Stimulated activated memory B cell treated with anti-CD40 and anti-IgM and Interleukin-4, amounts not matched to agents 10 μg/mL and 1 μg/mL and 100 μg/mL, for 72 hours (primary cell): Measurements from ENCODE around the gene ARID1B.

Experiments used
- ATAC-seq: fragments of 150-1000 bp; cut with Tn5 transposase; 2 replicates; pipeline ENCODE4 v1.10.0; 2021
- H3K27ac Mint-ChIP-seq: one replicate; pipeline ENCODE4 v1.8.0; 2022; ENCODE audit warnings: mild to moderate bottlenecking, mixed read lengths
- H3K27me3 Mint-ChIP-seq: one replicate; pipeline ENCODE4 v1.8.0; 2022; ENCODE audit warnings: mixed read lengths
- H3K36me3 Mint-ChIP-seq: one replicate; pipeline ENCODE4 v1.8.0; 2022; ENCODE audit warnings: mixed read lengths
- H3K4me1 Mint-ChIP-seq: one replicate; pipeline ENCODE4 v1.8.0; 2022; ENCODE audit warnings: mixed read lengths
- H3K4me3 Mint-ChIP-seq: one replicate; pipeline ENCODE4 v1.8.0; 2022; ENCODE audit warnings: mild to moderate bottlenecking, moderate library complexity, mixed read lengths
- H3K9me3 Mint-ChIP-seq: one replicate; pipeline ENCODE4 v1.8.0; 2022; ENCODE audit warnings: mixed read lengths

The ARID1B gene

DNA sequence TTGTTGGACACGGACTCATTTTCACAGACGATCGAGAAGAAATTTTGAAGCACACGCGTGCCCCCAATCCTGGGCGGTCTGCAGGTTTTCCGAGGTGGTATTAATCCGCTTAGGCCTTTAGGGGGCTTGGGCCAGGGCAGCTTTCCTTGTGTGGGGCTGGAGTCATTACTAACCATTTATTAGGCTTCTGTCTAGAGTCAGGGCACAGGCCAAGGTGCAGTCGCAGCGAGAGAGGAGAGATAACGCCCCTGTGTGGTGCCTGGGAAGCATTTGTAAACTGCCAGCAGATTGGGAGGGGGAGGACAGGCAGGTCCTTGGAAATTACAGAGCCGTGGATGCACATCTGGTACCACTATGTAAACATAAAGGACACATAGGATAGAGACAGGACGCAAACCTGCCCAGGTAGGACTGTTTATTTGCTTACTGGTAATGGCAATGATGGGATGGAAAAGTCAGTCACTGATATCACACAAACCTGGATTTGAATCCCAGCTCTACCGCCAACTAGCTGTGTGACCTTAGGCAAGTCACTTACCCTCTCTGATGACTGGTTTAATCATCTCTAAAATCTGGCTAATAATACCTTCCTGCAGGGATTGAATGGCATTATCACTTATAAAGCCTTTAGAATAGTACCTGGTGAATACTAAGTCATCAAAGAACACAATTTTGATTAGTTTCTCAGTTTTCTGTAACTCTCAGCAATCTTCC is 469.8 kb downstream of the ARID1B start:
- H3K9me3 Mint-ChIP-seq, result peaks cover 14% of the 10 kb centered on the region
- H3K4me3 Mint-ChIP-seq, result no peak overlapping the region
- H3K27ac Mint-ChIP-seq, result no peak overlapping the region
- H3K4me1 Mint-ChIP-seq, result no peaks in the 10 kb centered on the region
- H3K36me3 Mint-ChIP-seq, result peaks cover 6% of the 10 kb centered on the region
- peaks cover 35% of the 10 kb centered on the region for H3K27me3 Mint-ChIP-seq
- ATAC-seq, result no peak

DNA sequence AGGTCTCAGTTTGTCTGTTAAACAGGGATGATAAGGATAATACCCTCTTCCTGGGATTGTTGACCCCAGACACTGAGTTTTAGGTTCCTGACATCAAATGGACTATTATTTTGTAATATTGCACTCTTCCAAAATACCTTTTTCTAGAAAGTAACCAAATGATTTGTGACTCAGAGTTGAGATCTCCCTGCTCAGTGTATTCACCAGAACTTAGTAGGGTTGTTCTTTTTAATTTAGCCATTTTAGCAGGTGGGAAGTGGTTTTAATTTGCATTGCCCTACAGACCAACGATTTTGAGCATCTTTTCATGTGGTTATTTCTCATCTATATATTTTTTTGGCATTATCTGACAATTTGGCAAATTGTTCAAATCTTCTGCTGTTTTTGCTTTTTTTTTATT is 471.1 kb downstream of the ARID1B start:
- Mint-ChIP-seq H3K27me3 (peaks cover 34% of the 10 kb centered on the region), H3K4me3 (no peak overlapping the region), H3K27ac (no peak overlapping the region), H3K9me3 (peaks cover 12% of the 10 kb centered on the region), H3K36me3 (peaks cover 6% of the 10 kb centered on the region), H3K4me1 (no peaks in the 10 kb centered on the region)
- ATAC-seq, result no peak

DNA sequence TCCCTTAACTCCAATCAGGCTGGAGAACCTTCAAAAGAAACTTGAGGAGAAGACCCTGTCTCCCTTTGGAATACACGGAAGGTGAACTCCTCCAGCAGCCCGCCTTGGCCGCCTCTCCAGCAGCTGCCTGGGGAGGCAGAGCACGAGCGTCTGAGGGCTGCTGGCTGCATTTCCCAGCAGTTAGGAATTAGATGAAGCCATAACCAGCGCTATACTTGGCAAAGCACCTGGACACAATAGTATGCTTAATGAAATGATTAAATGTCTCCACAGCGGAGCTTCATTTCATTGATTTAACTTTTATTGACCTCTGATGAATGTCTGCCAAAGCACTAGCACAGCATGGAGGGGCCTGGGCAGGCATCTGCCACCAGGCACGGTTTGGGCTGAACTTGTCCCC is 472.6 kb downstream of the ARID1B start:
- Mint-ChIP-seq H3K9me3 (peaks cover 5% of the 10 kb centered on the region), H3K27me3 (peaks cover 43% of the 10 kb centered on the region), H3K4me1 (no peaks in the 10 kb centered on the region), H3K36me3 (peaks cover 6% of the 10 kb centered on the region), H3K27ac (no peak overlapping the region), H3K4me3 (no peak overlapping the region)
- ATAC-seq, result no peak

DNA sequence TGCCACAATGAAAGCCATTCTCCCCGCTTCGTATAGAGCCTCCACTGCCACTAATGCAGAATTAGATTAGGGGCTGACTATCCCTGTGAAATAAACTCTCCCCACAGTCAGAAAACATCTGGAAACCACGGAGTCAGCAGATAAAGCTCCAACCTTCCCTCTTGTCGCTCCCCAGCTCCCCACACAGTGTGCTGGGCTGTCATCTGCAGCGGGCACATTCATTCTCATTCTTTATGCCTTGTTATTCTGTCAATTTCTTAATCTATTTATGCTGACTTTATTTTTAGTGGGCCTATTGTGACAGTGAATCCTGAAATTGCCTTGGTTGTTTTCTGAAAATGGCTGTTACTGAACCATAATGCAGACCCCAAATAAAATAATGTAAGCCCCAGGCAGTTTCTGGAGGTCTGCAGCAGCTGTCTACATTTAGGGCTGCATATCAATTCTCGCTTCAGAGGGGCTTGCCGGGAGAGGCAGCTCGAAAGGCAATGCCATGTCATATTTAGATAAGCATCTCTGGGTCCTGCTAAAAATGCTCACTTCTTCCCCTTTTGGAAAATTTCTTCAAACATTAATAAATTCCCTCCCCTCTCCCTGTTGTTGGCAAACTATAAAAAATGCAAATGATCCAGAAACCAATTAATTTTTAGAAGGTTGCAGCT is 474.5 kb downstream of the ARID1B start:
- Mint-ChIP-seq H3K27ac (no peak overlapping the region), H3K36me3 (peaks cover 6% of the 10 kb centered on the region), H3K4me3 (no peak overlapping the region), H3K4me1 (no peaks in the 10 kb centered on the region), H3K9me3 (peaks cover 5% of the 10 kb centered on the region), H3K27me3 (peaks cover 60% of the 10 kb centered on the region)
- no peak for ATAC-seq

DNA sequence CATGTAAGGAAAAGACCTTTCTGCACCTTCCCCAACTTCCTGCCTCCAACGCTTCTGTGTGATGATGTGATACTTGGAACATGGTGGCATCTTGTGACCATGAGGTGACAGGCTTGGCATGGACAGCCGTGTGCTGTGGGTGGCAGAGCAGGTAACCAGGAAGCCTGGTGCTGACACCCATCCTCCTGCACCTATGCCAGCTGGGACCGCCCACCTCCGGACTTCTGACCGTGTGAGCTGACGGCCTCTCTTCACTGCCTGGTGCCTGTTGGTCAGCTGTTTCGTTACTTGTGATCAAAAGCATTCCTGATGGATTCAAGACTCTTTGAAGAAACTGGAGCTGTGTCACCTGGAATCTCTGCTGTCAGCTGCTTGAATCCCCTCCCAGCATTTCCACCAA is 475.8 kb downstream of the ARID1B start:
- no peaks in the 10 kb centered on the region for H3K4me1 Mint-ChIP-seq
- no peak overlapping the region for H3K4me3 Mint-ChIP-seq
- H3K9me3 Mint-ChIP-seq, result peaks cover 5% of the 10 kb centered on the region
- H3K27ac Mint-ChIP-seq, result no peak overlapping the region
- H3K36me3 Mint-ChIP-seq, result peaks cover 6% of the 10 kb centered on the region
- ATAC-seq, result no peak
- peaks cover 62% of the 10 kb centered on the region for H3K27me3 Mint-ChIP-seq

DNA sequence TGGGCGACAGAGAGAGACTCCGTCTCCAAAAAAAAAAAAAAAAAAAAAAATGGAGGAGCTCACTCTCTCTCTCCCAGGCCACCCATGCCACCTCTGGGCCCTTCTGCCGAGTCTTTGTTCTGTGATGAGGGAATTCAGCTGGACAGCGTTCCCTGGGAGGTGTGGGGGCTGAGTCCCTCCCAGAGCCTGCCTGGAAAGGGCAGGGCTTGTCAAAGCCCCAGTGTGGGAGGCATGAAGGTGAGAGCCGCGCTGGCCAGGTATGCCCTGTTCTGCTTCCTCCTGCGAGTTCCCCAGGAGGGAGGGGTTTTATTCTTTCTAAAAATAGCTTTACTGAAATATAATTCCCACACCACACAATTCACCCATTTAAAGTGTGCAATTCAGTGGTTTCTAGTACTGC is 476.5 kb downstream of the ARID1B start:
- Mint-ChIP-seq H3K36me3 (peaks cover 2% of the 10 kb centered on the region), H3K4me3 (no peak overlapping the region), H3K27ac (no peak overlapping the region), H3K4me1 (no peaks in the 10 kb centered on the region), H3K9me3 (peaks cover under 1% of the 10 kb centered on the region), H3K27me3 (peaks cover 66% of the 10 kb centered on the region)
- no peak for ATAC-seq

DNA sequence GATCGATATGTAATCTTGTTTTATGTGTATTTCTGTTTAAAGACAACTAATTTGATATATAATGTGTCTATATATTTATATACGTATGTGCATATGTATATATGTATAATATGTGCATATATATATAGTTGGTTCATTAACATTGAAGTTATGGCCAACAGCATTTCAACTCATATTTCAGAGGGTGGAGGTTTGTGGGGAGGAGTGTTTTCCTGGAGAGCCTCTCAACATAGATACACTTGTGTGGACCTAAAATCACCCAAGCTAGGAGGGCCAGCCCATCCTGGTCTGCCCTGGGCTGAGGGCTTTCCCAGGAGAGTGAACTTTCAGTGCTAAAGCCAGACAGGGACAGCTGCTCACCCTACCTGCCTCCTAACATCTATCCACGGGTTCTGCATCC is 477.4 kb downstream of the ARID1B start:
- no peak for ATAC-seq
- H3K27ac Mint-ChIP-seq, result no peak overlapping the region
- H3K27me3 Mint-ChIP-seq, result peaks cover 63% of the 10 kb centered on the region
- no peaks in the 10 kb centered on the region for H3K4me1 Mint-ChIP-seq
- no peaks in the 10 kb centered on the region for H3K9me3 Mint-ChIP-seq
- H3K4me3 Mint-ChIP-seq, result no peak overlapping the region
- H3K36me3 Mint-ChIP-seq, result no peaks in the 10 kb centered on the region

DNA sequence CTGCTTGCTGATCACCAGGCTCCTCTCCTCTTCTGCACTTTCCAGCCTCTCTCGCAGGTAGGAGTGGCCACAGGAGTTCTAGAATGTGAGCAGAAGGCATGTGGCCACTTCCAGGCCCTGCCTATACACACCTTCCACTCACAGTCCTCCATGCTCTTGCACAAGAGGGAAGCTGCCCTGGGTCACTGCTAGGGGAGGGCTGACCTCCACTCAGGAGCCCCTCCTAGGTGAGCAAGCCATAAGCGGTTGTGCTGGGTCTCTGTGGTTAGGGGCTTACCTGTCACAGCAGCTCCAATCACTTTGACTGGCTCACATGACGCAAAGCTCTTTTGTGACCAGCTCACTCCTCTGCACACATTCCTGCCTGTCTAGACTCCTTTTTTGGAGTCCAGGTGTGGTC is 477.9 kb downstream of the ARID1B start:
- H3K27me3 Mint-ChIP-seq, result peaks cover 58% of the 10 kb centered on the region
- no peak overlapping the region for H3K27ac Mint-ChIP-seq
- H3K36me3 Mint-ChIP-seq, result no peaks in the 10 kb centered on the region
- no peaks in the 10 kb centered on the region for H3K9me3 Mint-ChIP-seq
- no peak overlapping the region for H3K4me3 Mint-ChIP-seq
- H3K4me1 Mint-ChIP-seq, result no peaks in the 10 kb centered on the region
- no peak for ATAC-seq

DNA sequence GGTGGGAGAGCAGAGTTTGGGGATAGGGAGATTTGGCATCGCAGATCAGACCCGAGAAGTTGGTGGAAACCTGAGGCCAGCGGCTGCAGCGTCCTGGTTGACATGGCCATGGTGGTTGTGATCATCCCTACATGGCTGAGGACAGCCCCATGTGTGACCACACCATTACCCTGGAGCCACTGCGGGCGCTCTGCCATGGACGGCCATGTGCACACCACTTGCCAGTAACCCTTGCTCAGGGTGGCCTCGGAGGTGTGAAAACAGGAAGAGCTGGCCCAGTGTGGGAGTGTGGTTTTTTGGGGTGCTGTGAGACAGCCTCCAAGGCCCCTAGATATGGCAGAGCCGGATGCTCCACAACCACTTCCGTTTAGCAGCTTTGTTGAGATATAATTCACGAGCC is 481.7 kb downstream of the ARID1B start:
- no peaks in the 10 kb centered on the region for H3K4me1 Mint-ChIP-seq
- ATAC-seq, result peak; percentile 21
- H3K27ac Mint-ChIP-seq, result no peak overlapping the region

DNA sequence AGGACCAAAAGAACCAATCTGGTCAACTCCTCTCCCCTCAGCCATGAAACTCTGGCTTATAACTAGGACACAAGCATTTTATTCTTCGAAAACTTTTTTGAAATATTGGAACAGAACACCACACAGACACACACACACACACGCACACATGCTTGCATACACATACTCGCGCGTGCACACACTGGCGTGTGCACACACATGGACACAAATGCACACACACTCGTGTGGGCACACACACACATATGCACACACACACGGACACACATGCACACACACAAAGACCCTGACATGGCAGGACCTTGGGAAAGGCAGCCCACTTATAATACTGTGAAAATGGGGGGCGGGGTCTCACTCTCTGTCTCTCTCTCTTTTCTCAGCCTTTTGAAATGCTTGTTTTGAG is 482.3 kb downstream of the ARID1B start:
- Mint-ChIP-seq H3K27me3 (peaks cover 52% of the 10 kb centered on the region), H3K27ac (no peak overlapping the region), H3K4me1 (no peaks in the 10 kb centered on the region), H3K36me3 (no peaks in the 10 kb centered on the region), H3K9me3 (no peaks in the 10 kb centered on the region), H3K4me3 (no peak overlapping the region)
- ATAC-seq, result no peak

More for the DNA sequence above, 481.7 kb downstream of the ARID1B start:
- peaks cover 58% of the 10 kb centered on the region for H3K27me3 Mint-ChIP-seq
- H3K4me3 Mint-ChIP-seq, result no peak overlapping the region
- no peaks in the 10 kb centered on the region for H3K36me3 Mint-ChIP-seq
- no peaks in the 10 kb centered on the region for H3K9me3 Mint-ChIP-seq
